Activated naive CD8-positive, alpha-beta T cell treated with anti-CD3 and anti-CD28 coated beads, Interleukin-2, amount 10 ng/mL, durations not matched to agents 7 days and 5 days (primary cell): ENCODE data around the gene NAA11. TPM values are rescaled to one million over a fixed set of nuclear protein-coding genes. Genes with fewer than 3 reads are reported as not detected.

Experiments
- ATAC-seq: fragments of 150-1000 bp; cut with Tn5 transposase; one replicate; pipeline ENCODE4 v1.10.0; 2021; ENCODE audit warnings: low read depth, moderate library complexity
- POLR2A ChIA-PET: fragments of 350-600 bp; sonication (Branson Sonifier 250); formaldehyde crosslinking; loops from one replicate; lab custom pipeline; 2021; ENCODE audit warnings: antibody characterized with exemption; lab: Charles Lee
- DNase-seq: peaks from one replicate; pipeline ENCODE4 v3.0.0; 2021
- H3K27ac Mint-ChIP-seq: one replicate; pipeline ENCODE4 v1.8.0; 2022; ENCODE audit warnings: mild to moderate bottlenecking, mixed read lengths
- H3K27me3 Mint-ChIP-seq: one replicate; pipeline ENCODE4 v1.8.0; 2022; ENCODE audit warnings: mild to moderate bottlenecking, moderate library complexity, mixed read lengths
- H3K36me3 Mint-ChIP-seq: one replicate; pipeline ENCODE4 v1.8.0; 2021; ENCODE audit warnings: mild to moderate bottlenecking, mixed read lengths
- H3K4me1 Mint-ChIP-seq: one replicate; pipeline ENCODE4 v1.8.0; 2021; ENCODE audit warnings: mixed read lengths
- H3K4me3 Mint-ChIP-seq: one replicate; pipeline ENCODE4 v1.8.0; 2022; ENCODE audit warnings: mild to moderate bottlenecking, moderate library complexity, mixed read lengths
- H3K9me3 Mint-ChIP-seq: one replicate; pipeline ENCODE4 v1.8.0; 2021; ENCODE audit warnings: mixed read lengths
- total RNA-seq, 2 experiments: library from RNA; stranded (reverse); gene quantifications; one replicate each; pipeline ENCODE4 v1.2.3, GENCODE V29; 2021

Gene NAA11
- total RNA-seq, 2 experiments from 2014 or later: not detected

DNA sequence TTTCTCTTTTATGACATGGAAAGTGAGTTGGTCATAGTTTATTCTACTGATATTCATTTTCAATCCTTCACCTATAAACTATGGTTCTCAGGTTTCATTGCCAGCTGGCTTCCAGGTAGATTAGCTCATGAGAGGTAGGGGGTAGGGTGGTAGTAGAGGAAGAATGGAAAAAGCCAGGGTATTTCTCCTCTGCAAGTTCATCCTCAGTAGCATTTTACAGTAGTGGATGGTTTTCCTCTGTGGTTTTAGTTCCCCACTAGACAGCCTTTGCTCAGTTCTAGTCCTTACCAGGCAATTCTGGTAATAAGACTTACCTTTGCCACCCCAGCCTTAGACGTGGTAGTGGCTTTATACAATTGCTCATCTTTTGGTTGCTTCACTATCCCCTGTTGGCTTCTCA, 8.9 kb upstream of the NAA11 start:
- Mint-ChIP-seq H3K36me3 (no peaks in the 10 kb centered on the region), H3K4me1 (no peaks in the 10 kb centered on the region), H3K4me3 (no peak overlapping the region), H3K9me3 (no peaks in the 10 kb centered on the region), H3K27ac (no peak overlapping the region), H3K27me3 (no peaks in the 10 kb centered on the region)
- POLR2A ChIA-PET: no interaction called here
- no peak for ATAC-seq
- no peak for DNase-seq

GRCh38 chr4:79334341-79334740, 8.5 kb upstream of the NAA11 start:
- POLR2A ChIA-PET: no interaction called here
- no peaks in the 10 kb centered on the region for H3K36me3 Mint-ChIP-seq
- no peak overlapping the region for H3K27ac Mint-ChIP-seq

DNA sequence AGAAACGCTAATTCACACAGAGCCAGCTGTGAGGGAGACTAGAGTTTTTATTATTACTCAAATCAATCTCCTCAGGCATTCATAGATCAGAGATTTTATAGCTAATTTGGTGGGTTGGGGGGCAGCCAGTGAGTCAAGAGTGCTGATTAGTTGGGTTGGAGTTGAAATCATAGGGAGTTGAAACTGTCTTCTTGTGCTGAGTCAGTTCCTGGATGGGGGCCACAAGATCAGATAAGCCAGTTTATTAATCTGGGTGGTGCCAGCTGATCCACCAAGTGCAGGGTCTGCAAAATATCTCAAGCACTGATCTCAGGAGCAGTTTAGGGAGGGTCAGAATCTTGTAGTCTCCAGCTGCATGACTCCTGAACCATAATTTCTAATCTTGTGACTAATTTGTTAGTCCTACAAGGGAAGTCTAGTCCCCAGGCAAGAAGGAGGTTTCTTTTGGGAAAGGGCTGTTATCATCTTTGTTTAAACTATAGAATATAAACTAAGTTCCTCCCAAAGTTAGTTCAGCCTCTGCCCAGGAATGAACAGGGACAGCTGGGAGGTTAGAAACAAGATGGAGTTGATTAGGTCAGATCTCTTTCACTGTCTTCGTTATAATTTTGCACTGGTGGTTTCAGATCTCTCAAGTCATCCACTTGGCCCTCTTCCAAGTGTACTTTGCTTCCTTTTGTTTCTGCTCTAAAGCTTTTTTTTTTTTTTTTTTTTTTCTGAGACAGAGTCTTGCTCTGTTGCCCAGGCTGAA, 5.4 kb upstream of the NAA11 start:
- Mint-ChIP-seq H3K36me3 (no peaks in the 10 kb centered on the region), H3K9me3 (no peaks in the 10 kb centered on the region), H3K4me3 (no peak overlapping the region), H3K4me1 (no peaks in the 10 kb centered on the region), H3K27ac (no peak overlapping the region), H3K27me3 (no peaks in the 10 kb centered on the region)
- ATAC-seq (no peak), DNase-seq (no peak)
- POLR2A ChIA-PET: no interaction called here

More at GRCh38 chr4:79334341-79334740, 8.5 kb upstream of the NAA11 start:
- ATAC-seq (no peak), DNase-seq (no peak)
- H3K4me3 Mint-ChIP-seq: no peak overlapping the region
- no peaks in the 10 kb centered on the region for H3K4me1 Mint-ChIP-seq
- H3K27me3 Mint-ChIP-seq: no peaks in the 10 kb centered on the region
- H3K9me3 Mint-ChIP-seq: no peaks in the 10 kb centered on the region

- no peak for ATAC-seq
- H3K27me3 Mint-ChIP-seq: no peaks in the 10 kb centered on the region
- no peaks in the 10 kb centered on the region for H3K36me3 Mint-ChIP-seq
- POLR2A ChIA-PET: no interaction called here
- no peak overlapping the region for H3K27ac Mint-ChIP-seq
- H3K4me3 Mint-ChIP-seq: no peak overlapping the region
- H3K9me3 Mint-ChIP-seq: no peaks in the 10 kb centered on the region
- H3K4me1 Mint-ChIP-seq: no peaks in the 10 kb centered on the region
- no peak for DNase-seq
These were observed 4.9 kb upstream of the NAA11 start for GRCh38 chr4:79330720-79331119.

DNA sequence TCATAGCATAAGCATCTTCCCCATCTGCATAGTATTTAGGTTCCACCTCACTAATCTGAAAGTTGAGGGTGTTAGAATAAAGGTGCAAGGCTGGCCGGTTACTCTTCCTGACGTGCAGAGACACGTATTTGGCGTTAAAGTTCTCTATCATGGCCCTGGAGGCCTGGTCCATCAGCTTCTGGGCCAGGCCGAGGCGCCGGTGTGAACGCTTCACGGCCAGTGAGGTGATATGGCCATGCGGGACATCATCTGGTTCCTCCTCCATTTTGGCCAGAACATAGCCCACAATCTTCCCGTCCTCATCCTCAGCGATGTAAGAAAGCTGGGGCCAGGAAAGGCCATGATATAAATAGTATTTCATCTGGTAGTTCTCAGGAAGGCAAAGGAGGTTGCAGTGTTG, 425 bp downstream of the NAA11 start:
- Mint-ChIP-seq H3K9me3 (no peaks in the 10 kb centered on the region), H3K27me3 (no peaks in the 10 kb centered on the region), H3K4me1 (no peaks in the 10 kb centered on the region), H3K4me3 (no peak overlapping the region), H3K27ac (no peak overlapping the region), H3K36me3 (no peaks in the 10 kb centered on the region)
- DNase-seq (no peak), ATAC-seq (no peak)
- POLR2A ChIA-PET: no interaction called here

GRCh38 chr4:79319975-79320374, 5.9 kb downstream of the NAA11 start:
- no peaks in the 10 kb centered on the region for H3K4me1 Mint-ChIP-seq

DNA sequence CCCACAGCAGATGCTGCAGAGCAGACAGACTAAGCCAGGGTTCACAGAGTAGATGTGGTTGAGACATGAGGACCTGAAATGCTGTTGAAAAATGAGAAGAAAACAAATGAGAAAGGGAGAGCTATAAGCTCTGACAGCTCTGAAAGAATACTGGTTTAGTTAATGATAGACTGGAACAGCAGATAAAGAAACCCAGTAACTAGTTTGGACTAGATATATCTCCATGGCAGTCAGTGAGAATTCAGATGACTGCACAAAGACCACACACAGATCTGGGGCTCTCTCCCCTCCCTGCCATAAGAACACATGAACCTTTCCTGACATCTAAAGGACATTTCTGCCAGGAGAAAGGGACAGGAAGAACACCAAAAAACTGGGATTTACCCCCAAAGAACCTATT, 8.2 kb downstream of the NAA11 start:
- no peak for ATAC-seq
- H3K4me1 Mint-ChIP-seq: no peaks in the 10 kb centered on the region
- no peaks in the 10 kb centered on the region for H3K9me3 Mint-ChIP-seq
- H3K36me3 Mint-ChIP-seq: no peaks in the 10 kb centered on the region
- H3K27ac Mint-ChIP-seq: no peak overlapping the region
- no peak overlapping the region for H3K4me3 Mint-ChIP-seq
- no peaks in the 10 kb centered on the region for H3K27me3 Mint-ChIP-seq
- POLR2A ChIA-PET: no interaction called here
- DNase-seq: no peak

More at GRCh38 chr4:79319975-79320374, 5.9 kb downstream of the NAA11 start:
- Mint-ChIP-seq H3K27ac (no peak overlapping the region), H3K9me3 (no peaks in the 10 kb centered on the region), H3K36me3 (no peaks in the 10 kb centered on the region), H3K27me3 (no peaks in the 10 kb centered on the region), H3K4me3 (no peak overlapping the region)
- DNase-seq: no peak
- no peak for ATAC-seq
- POLR2A ChIA-PET: no interaction called here

DNA sequence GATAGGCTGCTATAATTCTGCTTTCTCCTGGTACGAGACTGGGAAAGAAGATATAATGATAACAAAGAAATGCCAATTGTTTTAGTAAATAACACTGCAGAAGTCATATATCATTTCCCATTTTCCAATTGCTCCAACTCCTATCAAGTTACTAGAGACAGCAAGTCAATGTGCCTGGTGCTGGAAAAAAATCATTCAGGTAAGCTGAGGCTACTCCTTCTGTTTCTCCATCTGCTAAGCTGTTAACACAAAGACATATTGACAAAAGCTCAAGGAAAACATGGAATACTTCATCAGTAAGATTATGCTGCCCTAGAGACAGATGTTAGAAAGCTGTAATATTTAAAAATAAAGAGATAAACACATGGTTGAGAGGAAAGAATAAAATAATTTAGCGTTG, 10.0 kb downstream of the NAA11 start:
- ATAC-seq (no peak), DNase-seq (no peak)
- H3K9me3 Mint-ChIP-seq: no peaks in the 10 kb centered on the region
- no peaks in the 10 kb centered on the region for H3K36me3 Mint-ChIP-seq
- POLR2A ChIA-PET: no interaction called here
- no peak overlapping the region for H3K27ac Mint-ChIP-seq
- H3K4me3 Mint-ChIP-seq: no peak overlapping the region
- no peaks in the 10 kb centered on the region for H3K4me1 Mint-ChIP-seq
- no peaks in the 10 kb centered on the region for H3K27me3 Mint-ChIP-seq

GRCh38 chr4:79311279-79311678, 14.6 kb downstream of the NAA11 start:
- no peaks in the 10 kb centered on the region for H3K4me1 Mint-ChIP-seq
- H3K4me3 Mint-ChIP-seq: no peak overlapping the region
- no peak overlapping the region for H3K27ac Mint-ChIP-seq
- DNase-seq (no peak), ATAC-seq (no peak)
- H3K36me3 Mint-ChIP-seq: no peaks in the 10 kb centered on the region
- no peaks in the 10 kb centered on the region for H3K9me3 Mint-ChIP-seq
- H3K27me3 Mint-ChIP-seq: no peaks in the 10 kb centered on the region
- POLR2A ChIA-PET: no interaction called here

DNA sequence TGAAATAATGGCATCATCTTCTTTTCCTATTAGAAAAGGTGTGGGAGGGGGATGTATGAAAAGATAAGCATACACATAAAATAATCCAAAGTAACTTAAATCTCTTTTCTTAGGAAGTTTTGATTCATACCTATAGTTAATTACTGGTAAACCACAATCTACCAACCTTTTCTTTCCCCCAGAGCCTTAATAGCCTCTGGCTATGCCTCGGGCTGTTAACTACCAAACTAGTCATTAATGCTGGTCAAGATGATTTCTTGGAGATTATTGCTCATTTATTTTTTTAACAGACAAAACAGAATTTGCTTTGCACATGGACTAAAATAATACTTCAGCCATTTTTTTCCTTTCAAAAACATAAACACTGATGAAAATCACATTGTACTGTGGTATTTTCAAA, 16.9 kb downstream of the NAA11 start:
- no peaks in the 10 kb centered on the region for H3K27me3 Mint-ChIP-seq
- H3K36me3 Mint-ChIP-seq: no peaks in the 10 kb centered on the region
- POLR2A ChIA-PET: no interaction called here
- no peaks in the 10 kb centered on the region for H3K4me1 Mint-ChIP-seq
- DNase-seq (no peak), ATAC-seq (no peak)
- H3K27ac Mint-ChIP-seq: no peak overlapping the region
- no peak overlapping the region for H3K4me3 Mint-ChIP-seq
- no peaks in the 10 kb centered on the region for H3K9me3 Mint-ChIP-seq

GRCh38 chr4:79308137-79308536, 17.7 kb downstream of the NAA11 start:
- Mint-ChIP-seq H3K27ac (no peak overlapping the region), H3K36me3 (no peaks in the 10 kb centered on the region), H3K9me3 (no peaks in the 10 kb centered on the region), H3K27me3 (no peaks in the 10 kb centered on the region), H3K4me3 (no peak overlapping the region), H3K4me1 (no peaks in the 10 kb centered on the region)
- no peak for ATAC-seq
- DNase-seq: no peak
- POLR2A ChIA-PET: no interaction called here

- H3K4me1 Mint-ChIP-seq: no peaks in the 10 kb centered on the region
- H3K4me3 Mint-ChIP-seq: no peak overlapping the region
- no peak overlapping the region for H3K27ac Mint-ChIP-seq
- no peaks in the 10 kb centered on the region for H3K36me3 Mint-ChIP-seq
- POLR2A ChIA-PET: no interaction called here
- H3K9me3 Mint-ChIP-seq: no peaks in the 10 kb centered on the region
- no peaks in the 10 kb centered on the region for H3K27me3 Mint-ChIP-seq
- no peak for DNase-seq
- no peak for ATAC-seq
These were observed 19.1 kb downstream of the NAA11 start for GRCh38 chr4:79306795-79307194.

DNA sequence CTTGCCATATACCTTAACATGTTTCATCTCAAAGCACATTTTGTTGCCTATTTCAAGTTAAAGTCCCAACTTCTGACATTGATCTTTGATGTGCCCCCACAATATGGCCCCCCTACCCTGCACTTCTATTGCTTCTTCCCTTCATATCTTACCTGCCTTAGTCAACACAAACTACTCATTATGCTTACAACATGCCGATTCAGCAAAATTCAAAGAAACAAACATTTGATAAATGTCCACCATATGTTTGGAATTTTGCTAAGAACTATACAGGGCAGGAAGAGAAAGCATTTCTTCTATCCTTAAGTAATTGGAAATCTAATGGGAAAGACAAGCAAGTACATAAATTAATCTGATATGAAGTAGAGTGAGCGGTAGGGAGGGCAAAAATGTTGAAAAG, 25.6 kb downstream of the NAA11 start:
- Mint-ChIP-seq H3K36me3 (no peaks in the 10 kb centered on the region), H3K27ac (no peak overlapping the region)
- POLR2A ChIA-PET: no interaction called here

GRCh38 chr4:79298484-79298883, 27.4 kb downstream of the NAA11 start:
- Mint-ChIP-seq H3K9me3 (no peaks in the 10 kb centered on the region), H3K27ac (no peak overlapping the region)

More for the DNA sequence above, 25.6 kb downstream of the NAA11 start:
- Mint-ChIP-seq H3K27me3 (no peaks in the 10 kb centered on the region), H3K9me3 (no peaks in the 10 kb centered on the region), H3K4me3 (no peak overlapping the region), H3K4me1 (no peaks in the 10 kb centered on the region)
- ATAC-seq: no peak
- DNase-seq: no peak

More at GRCh38 chr4:79298484-79298883, 27.4 kb downstream of the NAA11 start:
- ATAC-seq (no peak), DNase-seq (no peak)
- Mint-ChIP-seq H3K27me3 (peaks cover 3% of the 10 kb centered on the region), H3K36me3 (no peaks in the 10 kb centered on the region), H3K4me1 (no peaks in the 10 kb centered on the region), H3K4me3 (no peak overlapping the region)
- POLR2A ChIA-PET: no interaction called here
